NT2/D1 (cell line): Measurements from ENCODE around the gene ERH.

Source experiments
- YY1 ChIP-seq: IDR thresholded peaks from 2 replicates; pipeline ENCODE4 v1.6.1; 2011; ENCODE audit not compliant: insufficient read length, insufficient read depth
- ZNF274 ChIP-seq: IDR thresholded peaks from 2 replicates; pipeline ENCODE4 v1.6.1; 2011; ENCODE audit warnings: mild to moderate bottlenecking, low read depth, low read length

GRCh38 chr14:69353168-69353567 is 44.9 kb downstream of the ERH start:
- TF ChIP-seq ZNF274 (no peak), YY1 (no peak)
